ENCODE results near the gene MYOZ1. TPM values are rescaled to one million over a fixed set of nuclear protein-coding genes. Genes with fewer than 3 reads are reported as not detected.

The MYOZ1 gene
- total RNA-seq, 4 donors from 2014 or later, result 0.19 to 1.2 (median 0.79) TPM; not detected in 1

- Histone ChIP-seq H3K4me1 (peaks cover 0 to 36% (median 6%) of the 10 kb centered on the region in 3 donors), H3K4me3 (no peak overlapping the region), H3K27ac (peak overlapping the region in 2 of 4 donors; percentile 19 to 55), H3K36me3 (no peaks in the 10 kb centered on the region), H3K27me3 (no peaks in the 10 kb centered on the region), H3K9me3 (no peaks in the 10 kb centered on the region)
- TF ChIP-seq CTCF (IDR thresholded peaks at IDR 0.05) (no peak), POLR2A (IDR thresholded peaks at IDR 0.05) (no peak)
- DNase-seq, result no peak
- intact Hi-C loops (cut with DNase I), result no loop called here
- WGBS, 2 donors, result 88 to 96% methylated on average over 2 of the region's 2 CpGs
Measured at GRCh38 chr10:73584737-73585136, 56.5 kb downstream of the MYOZ1 start.

GRCh38 chr10:73581918-73582317, 59.4 kb downstream of the MYOZ1 start:
- DNase-seq, result no peak
- H3K27me3 ChIP-seq, result no peaks in the 10 kb centered on the region
- H3K9me3 ChIP-seq, result no peaks in the 10 kb centered on the region
- WGBS, 2 donors, result 97 to 100% methylated on average over 2 of the region's 2 CpGs
- TF ChIP-seq CTCF (IDR thresholded peaks at IDR 0.05) (no peak), POLR2A (IDR thresholded peaks at IDR 0.05) (no peak)
- H3K4me3 ChIP-seq, result no peak overlapping the region
- intact Hi-C loops (cut with DNase I), result no loop called here
- no peaks in the 10 kb centered on the region for H3K36me3 ChIP-seq
- peaks cover 7 to 28% (median 9%) of the 10 kb centered on the region in 3 donors for H3K4me1 ChIP-seq
- H3K27ac ChIP-seq, result no peak overlapping the region

Other genes starting within 250 kb of the MYOZ1 start
- gene ANXA7, start 227.4 kb downstream of the MYOZ1 start, total RNA-seq, result 100 to 1,000 TPM in 3 of 4 donors, 10 to 100 TPM in 1; 95.8 to 130 (median 108) TPM
- gene MSS51, start 207.9 kb downstream of the MYOZ1 start, total RNA-seq, result 1 to 10 TPM in 3 of 4 donors, under 1 TPM in 1; 0.88 to 2.5 (median 2.1) TPM
- gene PPP3CB, start 145.4 kb downstream of the MYOZ1 start, total RNA-seq, result 10 to 100 TPM; 24.1 to 40.2 (median 30.6) TPM
- gene USP54, start 50.1 kb downstream of the MYOZ1 start, total RNA-seq, result 10 to 100 TPM; 17.8 to 37.4 (median 32.7) TPM
- gene SYNPO2L, start 14.6 kb upstream of the MYOZ1 start, total RNA-seq, result under 1 TPM; 0.19 to 0.48 (median 0.24) TPM
- 1 to 10 TPM; 1.7 to 7.9 (median 5.9) TPM for gene AGAP5, start 56.6 kb upstream of the MYOZ1 start, total RNA-seq
- 10 to 100 TPM; 59.1 to 78.8 (median 64.6) TPM for gene SEC24C, start 102.9 kb upstream of the MYOZ1 start, total RNA-seq
- gene CHCHD1, start 140.6 kb upstream of the MYOZ1 start, total RNA-seq, result 10 to 100 TPM; 21.4 to 41.1 (median 32.8) TPM
- gene ZSWIM8, start 144.1 kb upstream of the MYOZ1 start, total RNA-seq, result 100 to 1,000 TPM in 1 of 4 donors, 10 to 100 TPM in 3; 33.3 to 116 (median 83.9) TPM
- gene NDST2, start 170.1 kb upstream of the MYOZ1 start, total RNA-seq, result 10 to 100 TPM; 20.6 to 30.3 (median 22.3) TPM
- gene CAMK2G, start 233.1 kb upstream of the MYOZ1 start, total RNA-seq, result 10 to 100 TPM; 15.5 to 37.0 (median 28.6) TPM